ENCODE results near the gene CFAP157. TPM values are rescaled to one million over a fixed set of nuclear protein-coding genes. Genes with fewer than 3 reads are reported as not detected.

Gene CFAP157
- total and polyA plus RNA-seq, 7 donors, result 0.12 TPM; not detected in 6

- no peak overlapping the region for H3K27ac ChIP-seq
- H3K4me1 ChIP-seq, result peaks cover 0 to 19% (median 15%) of the 10 kb centered on the region in 4 donors
- H3K36me3 ChIP-seq, result no peaks in the 10 kb centered on the region
- TF ChIP-seq CTCF (IDR thresholded peaks at IDR 0.05), result no peak
- TF ChIP-seq EP300 (IDR thresholded peaks at IDR 0.05), result no peak
- no peak for TF ChIP-seq POLR2A (IDR thresholded peaks at IDR 0.05)
- TF ChIP-seq POLR2AphosphoS5 (IDR thresholded peaks at IDR 0.05), result no peak
- peaks cover 0 to 6% (median 0%) of the 10 kb centered on the region in 3 donors for H3K27me3 ChIP-seq
- no peaks in the 10 kb centered on the region for H3K9me3 ChIP-seq
- intact Hi-C loops (cut with DNase I), result no loop called here
- no peak for DNase-seq
- no peak overlapping the region for H3K4me3 ChIP-seq
Measured at GRCh38 chr9:127720865-127721227, 14.1 kb downstream of the CFAP157 start.

GRCh38 chr9:127721391-127721821 lies 14.6 kb downstream of the CFAP157 start:
- TF ChIP-seq POLR2AphosphoS5 (IDR thresholded peaks at IDR 0.05), result no peak
- no peak for TF ChIP-seq EP300 (IDR thresholded peaks at IDR 0.05)
- peaks cover 0 to 13% (median 9%) of the 10 kb centered on the region in 4 donors for H3K4me1 ChIP-seq
- peaks cover 0 to 6% (median 0%) of the 10 kb centered on the region in 3 donors for H3K27me3 ChIP-seq
- intact Hi-C loops (cut with DNase I), result no loop called here
- H3K27ac ChIP-seq, result no peak overlapping the region
- DNase-seq, result no peak
- H3K9me3 ChIP-seq, result no peaks in the 10 kb centered on the region
- H3K36me3 ChIP-seq, result no peaks in the 10 kb centered on the region
- WGBS, 2 donors, result 8 to 54% methylated on average over 11 of the region's 11 CpGs
- no peak overlapping the region for H3K4me3 ChIP-seq

- H3K27ac ChIP-seq, result no peak overlapping the region
- peaks cover 0 to 11% (median 8%) of the 10 kb centered on the region in 4 donors for H3K4me1 ChIP-seq
- no peaks in the 10 kb centered on the region for H3K9me3 ChIP-seq
- intact Hi-C loops (cut with DNase I), result no loop called here
- WGBS, 2 donors, result 30 to 64% methylated on average over 12 of the region's 12 CpGs
- no peak for TF ChIP-seq POLR2AphosphoS5 (IDR thresholded peaks at IDR 0.05)
- no peak for TF ChIP-seq POLR2A (IDR thresholded peaks at IDR 0.05)
- TF ChIP-seq CTCF (IDR thresholded peaks at IDR 0.05), result no peak
- no peak for TF ChIP-seq EP300 (IDR thresholded peaks at IDR 0.05)
- DNase-seq, result no peak
- no peak overlapping the region for H3K4me3 ChIP-seq
- no peaks in the 10 kb centered on the region for H3K36me3 ChIP-seq
- peaks cover 0 to 6% (median 0%) of the 10 kb centered on the region in 3 donors for H3K27me3 ChIP-seq
Measured at GRCh38 chr9:127722055-127722745, 15.4 kb downstream of the CFAP157 start.

- Histone ChIP-seq H3K9me3 (no peaks in the 10 kb centered on the region), H3K27me3 (peaks cover 0 to 6% (median 0%) of the 10 kb centered on the region in 3 donors), H3K36me3 (no peaks in the 10 kb centered on the region), H3K4me1 (peaks cover 0 to 11% (median 8%) of the 10 kb centered on the region in 4 donors), H3K4me3 (no peak overlapping the region), H3K27ac (no peak overlapping the region)
- no peak for DNase-seq
- TF ChIP-seq EP300 (IDR thresholded peaks at IDR 0.05) (no peak), POLR2A (IDR thresholded peaks at IDR 0.05) (no peak), POLR2AphosphoS5 (IDR thresholded peaks at IDR 0.05) (no peak), CTCF (IDR thresholded peaks at IDR 0.05) (no peak)
- WGBS, 2 donors, result 81 to 95% methylated on average over 13 of the region's 13 CpGs
- intact Hi-C loops (cut with DNase I), result no loop called here
Measured at GRCh38 chr9:127723013-127723412, 16.2 kb downstream of the CFAP157 start.

- intact Hi-C loops (cut with DNase I), result no loop called here
- H3K27me3 ChIP-seq, result peaks cover 0 to 6% (median 0%) of the 10 kb centered on the region in 3 donors
- H3K27ac ChIP-seq, result no peak overlapping the region
- no peak overlapping the region for H3K4me3 ChIP-seq
- 21 to 67% methylated on average over 5 of the region's 5 CpGs for WGBS, 2 donors
- peaks cover 0 to 11% (median 8%) of the 10 kb centered on the region in 4 donors for H3K4me1 ChIP-seq
- no peaks in the 10 kb centered on the region for H3K36me3 ChIP-seq
- no peak for TF ChIP-seq POLR2AphosphoS5 (IDR thresholded peaks at IDR 0.05)
- no peak for TF ChIP-seq CTCF (IDR thresholded peaks at IDR 0.05)
- TF ChIP-seq POLR2A (IDR thresholded peaks at IDR 0.05), result no peak
- TF ChIP-seq EP300 (IDR thresholded peaks at IDR 0.05), result no peak
- no peak for DNase-seq
- H3K9me3 ChIP-seq, result no peaks in the 10 kb centered on the region
Measured at GRCh38 chr9:127723444-127723843, 16.7 kb downstream of the CFAP157 start.
